Measurements from ENCODE around the gene OR12D3. TPM values are rescaled to one million over a fixed set of nuclear protein-coding genes. Genes with fewer than 3 reads are reported as not detected.

OR12D3 gene
- total RNA-seq (2022) (not detected in 2 replicates), Bru-seq, nascent RNA (percentile 17 among the genes with signal in this experiment), BruChase-seq, experiment 1, labeled RNA remaining after a 6-hour chase (not detected), BruChase-seq, experiment 2, labeled RNA remaining after a 2-hour chase (not detected)
- long read RNA-seq: 0 reads

- DNase-seq: no peak
- H3K27ac Mint-ChIP-seq (ENCODE audit: unreplicated experiment): no peak within 1 kb of the TSS
- no TSS peak for BruUV-seq (replicated peaks)
- H3K27me3 Mint-ChIP-seq (ENCODE audit: unreplicated experiment): no peaks in the 10 kb centered on the region
- H3K9me3 Mint-ChIP-seq (ENCODE audit: low read depth, unreplicated experiment): no peaks in the 10 kb centered on the region
- intact Hi-C loops (cut with micrococcal nuclease; ENCODE audit: unreplicated experiment): loop anchor here (5.0 kb wide), 1 partner anchor 322 kb away; no protein-coding TSS in a partner anchor
- CTCF ChIA-PET: interaction anchor here (1.1 to 1.2 kb wide), 3 partner anchors 19 to 321 kb away, joined by 3 to 5 read pairs (median 3); no protein-coding TSS in a partner anchor
- no peak for TF ChIP-seq CTCF (IDR thresholded peaks at IDR 0.05; ENCODE audit: unreplicated experiment)
- H3K4me1 Mint-ChIP-seq (ENCODE audit: low read depth, unreplicated experiment): no peaks in the 10 kb centered on the region
- H3K4me3 Mint-ChIP-seq (ENCODE audit: low read depth, unreplicated experiment): no peak within 1 kb of the TSS
- no peaks in the 10 kb centered on the region for H3K36me3 Mint-ChIP-seq (ENCODE audit: insufficient read depth, unreplicated experiment)
Measured at GRCh38 chr6:29375191-29375590, at the start of gene OR12D3. Gene OR12D3 (minus strand): TSS chr6:29375291. CDS start chr6:29375287, 4 bp downstream.

GRCh38 chr6:29424575-29424974 lies 49.5 kb upstream of the OR12D3 start:
- no peaks in the 10 kb centered on the region for H3K36me3 Mint-ChIP-seq (ENCODE audit: insufficient read depth, unreplicated experiment)
- no peaks in the 10 kb centered on the region for H3K4me1 Mint-ChIP-seq (ENCODE audit: low read depth, unreplicated experiment)
- H3K27me3 Mint-ChIP-seq (ENCODE audit: unreplicated experiment): no peaks in the 10 kb centered on the region
- TF ChIP-seq CTCF (IDR thresholded peaks at IDR 0.05; ENCODE audit: unreplicated experiment): no peak
- no peak overlapping the region for H3K4me3 Mint-ChIP-seq (ENCODE audit: low read depth, unreplicated experiment)
- no peak for DNase-seq
- CTCF ChIA-PET: interaction anchor here (1.2 kb wide), 1 partner anchor 103 kb away, joined by 3 read pairs; no protein-coding TSS in a partner anchor
- H3K9me3 Mint-ChIP-seq (ENCODE audit: low read depth, unreplicated experiment): no peaks in the 10 kb centered on the region
- no TSS peak for BruUV-seq (replicated peaks)
- no peak overlapping the region for H3K27ac Mint-ChIP-seq (ENCODE audit: unreplicated experiment)
- intact Hi-C loops (cut with micrococcal nuclease; ENCODE audit: unreplicated experiment): no loop called here

GRCh38 chr6:29424168-29424567 lies 49.1 kb upstream of the OR12D3 start:
- BruUV-seq (replicated peaks): no TSS peak
- no peaks in the 10 kb centered on the region for H3K36me3 Mint-ChIP-seq (ENCODE audit: insufficient read depth, unreplicated experiment)
- no peak overlapping the region for H3K4me3 Mint-ChIP-seq (ENCODE audit: low read depth, unreplicated experiment)
- CTCF ChIA-PET: interaction anchor here (1.2 kb wide), 1 partner anchor 103 kb away, joined by 3 read pairs; no protein-coding TSS in a partner anchor
- H3K27ac Mint-ChIP-seq (ENCODE audit: unreplicated experiment): no peak overlapping the region
- intact Hi-C loops (cut with micrococcal nuclease; ENCODE audit: unreplicated experiment): no loop called here
- no peaks in the 10 kb centered on the region for H3K9me3 Mint-ChIP-seq (ENCODE audit: low read depth, unreplicated experiment)
- TF ChIP-seq CTCF (IDR thresholded peaks at IDR 0.05; ENCODE audit: unreplicated experiment): no peak
- H3K4me1 Mint-ChIP-seq (ENCODE audit: low read depth, unreplicated experiment): no peaks in the 10 kb centered on the region
- H3K27me3 Mint-ChIP-seq (ENCODE audit: unreplicated experiment): no peaks in the 10 kb centered on the region
- DNase-seq: no peak

- H3K9me3 Mint-ChIP-seq (ENCODE audit: low read depth, unreplicated experiment): peaks cover 2% of the 10 kb centered on the region
- CTCF ChIA-PET: no interaction called here
- H3K27me3 Mint-ChIP-seq (ENCODE audit: unreplicated experiment): no peaks in the 10 kb centered on the region
- no TSS peak for BruUV-seq (replicated peaks)
- intact Hi-C loops (cut with micrococcal nuclease; ENCODE audit: unreplicated experiment): loop anchor here (10.0 kb wide), 1 partner anchor 95 kb away; no protein-coding TSS in a partner anchor
- no peak overlapping the region for H3K4me3 Mint-ChIP-seq (ENCODE audit: low read depth, unreplicated experiment)
- no peak overlapping the region for H3K27ac Mint-ChIP-seq (ENCODE audit: unreplicated experiment)
- no peaks in the 10 kb centered on the region for H3K36me3 Mint-ChIP-seq (ENCODE audit: insufficient read depth, unreplicated experiment)
- no peak for TF ChIP-seq CTCF (IDR thresholded peaks at IDR 0.05; ENCODE audit: unreplicated experiment)
- no peak for DNase-seq
- H3K4me1 Mint-ChIP-seq (ENCODE audit: low read depth, unreplicated experiment): no peaks in the 10 kb centered on the region
Measured at GRCh38 chr6:29419516-29419915, 44.4 kb upstream of the OR12D3 start.

All from Calu3 (cell line).